ENCODE measurements around the gene UCP2.
"Not testable (repeated sequence)": the region's sequence is repeated elsewhere in the genome, so short reads cannot be mapped to it uniquely, and the experiment has no call there.

Gene UCP2

GRCh38 chr11:73939096-73939495 lies 43.5 kb downstream of the UCP2 start:
- no peak overlapping the region for H3K4me3 ChIP-seq (ENCODE audit: low read depth, low read length)

DNA sequence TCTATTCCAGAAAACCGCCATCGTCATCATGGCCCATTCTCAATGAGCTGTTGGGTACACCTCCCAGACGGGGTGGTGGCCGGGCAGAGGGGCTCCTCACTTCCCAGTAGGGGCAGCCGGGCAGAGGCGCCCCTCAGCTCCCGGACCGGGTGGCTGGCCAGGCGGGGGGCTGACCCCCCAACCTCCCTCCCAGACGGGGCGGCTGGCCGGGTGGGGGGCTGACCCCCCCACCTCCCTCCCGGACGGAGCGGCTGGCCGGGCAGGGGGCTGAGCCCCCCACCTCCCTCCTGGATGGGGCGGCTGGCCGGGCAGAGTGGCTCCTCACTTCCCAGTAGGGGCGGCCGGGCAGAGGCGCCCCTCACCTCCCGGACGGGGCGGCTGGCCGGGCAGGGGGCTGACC lies 46.6 kb downstream of the UCP2 start:
- not testable (repeated sequence) for H3K36me3 ChIP-seq (ENCODE audit: control insufficient read depth, insufficient read depth, low read length); H3K4me3 ChIP-seq (ENCODE audit: low read depth, low read length); H3K4me1 ChIP-seq (ENCODE audit: control insufficient read depth, insufficient read depth, low read length); H3K9me3 ChIP-seq (ENCODE audit: control insufficient read depth, insufficient read depth, low read length); H3K27me3 ChIP-seq (ENCODE audit: control insufficient read depth, insufficient read depth, low read length); H3K9ac ChIP-seq (ENCODE audit: low read depth, low read length)

More at GRCh38 chr11:73939096-73939495, 43.5 kb downstream of the UCP2 start:
- Histone ChIP-seq H3K27me3 (ENCODE audit: control insufficient read depth, insufficient read depth, low read length) (no peaks in the 10 kb centered on the region), H3K9me3 (ENCODE audit: control insufficient read depth, insufficient read depth, low read length) (no peaks in the 10 kb centered on the region), H3K9ac (ENCODE audit: low read depth, low read length) (no peak overlapping the region), H3K4me1 (ENCODE audit: control insufficient read depth, insufficient read depth, low read length) (no peaks in the 10 kb centered on the region), H3K36me3 (ENCODE audit: control insufficient read depth, insufficient read depth, low read length) (peaks cover 2% of the 10 kb centered on the region)

DNA sequence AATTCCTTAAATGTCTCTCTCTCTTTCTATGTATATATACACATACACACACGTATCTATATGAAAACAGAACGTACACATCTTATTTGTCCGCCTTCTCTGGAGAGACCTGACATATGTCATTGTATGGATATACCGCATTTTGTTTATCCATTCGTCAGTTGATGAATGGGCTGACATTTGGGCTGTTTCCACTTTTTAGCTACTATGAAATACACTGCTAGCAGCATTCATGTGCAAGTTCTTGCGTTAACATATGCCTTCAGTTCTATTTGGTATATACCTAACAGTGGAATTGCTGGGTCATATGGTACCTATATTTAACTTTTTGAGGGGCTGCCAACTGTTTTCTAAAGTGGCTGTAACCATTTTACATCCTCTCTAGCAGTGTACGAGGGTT lies 49.9 kb downstream of the UCP2 start:
- no peak overlapping the region for H3K9ac ChIP-seq (ENCODE audit: low read depth, low read length)

GRCh38 chr11:73931951-73932350 lies 50.7 kb downstream of the UCP2 start:
- no peaks in the 10 kb centered on the region for H3K4me1 ChIP-seq (ENCODE audit: control insufficient read depth, insufficient read depth, low read length)
- no peaks in the 10 kb centered on the region for H3K9me3 ChIP-seq (ENCODE audit: control insufficient read depth, insufficient read depth, low read length)
- H3K4me3 ChIP-seq (ENCODE audit: low read depth, low read length), result no peak overlapping the region
- peaks cover 6% of the 10 kb centered on the region for H3K36me3 ChIP-seq (ENCODE audit: control insufficient read depth, insufficient read depth, low read length)
- no peaks in the 10 kb centered on the region for H3K27me3 ChIP-seq (ENCODE audit: control insufficient read depth, insufficient read depth, low read length)
- H3K9ac ChIP-seq (ENCODE audit: low read depth, low read length), result no peak overlapping the region

More for the DNA sequence above, 49.9 kb downstream of the UCP2 start:
- peaks cover 2% of the 10 kb centered on the region for H3K36me3 ChIP-seq (ENCODE audit: control insufficient read depth, insufficient read depth, low read length)
- H3K9me3 ChIP-seq (ENCODE audit: control insufficient read depth, insufficient read depth, low read length), result no peaks in the 10 kb centered on the region
- no peaks in the 10 kb centered on the region for H3K27me3 ChIP-seq (ENCODE audit: control insufficient read depth, insufficient read depth, low read length)
- no peak overlapping the region for H3K4me3 ChIP-seq (ENCODE audit: low read depth, low read length)
- no peaks in the 10 kb centered on the region for H3K4me1 ChIP-seq (ENCODE audit: control insufficient read depth, insufficient read depth, low read length)

DNA sequence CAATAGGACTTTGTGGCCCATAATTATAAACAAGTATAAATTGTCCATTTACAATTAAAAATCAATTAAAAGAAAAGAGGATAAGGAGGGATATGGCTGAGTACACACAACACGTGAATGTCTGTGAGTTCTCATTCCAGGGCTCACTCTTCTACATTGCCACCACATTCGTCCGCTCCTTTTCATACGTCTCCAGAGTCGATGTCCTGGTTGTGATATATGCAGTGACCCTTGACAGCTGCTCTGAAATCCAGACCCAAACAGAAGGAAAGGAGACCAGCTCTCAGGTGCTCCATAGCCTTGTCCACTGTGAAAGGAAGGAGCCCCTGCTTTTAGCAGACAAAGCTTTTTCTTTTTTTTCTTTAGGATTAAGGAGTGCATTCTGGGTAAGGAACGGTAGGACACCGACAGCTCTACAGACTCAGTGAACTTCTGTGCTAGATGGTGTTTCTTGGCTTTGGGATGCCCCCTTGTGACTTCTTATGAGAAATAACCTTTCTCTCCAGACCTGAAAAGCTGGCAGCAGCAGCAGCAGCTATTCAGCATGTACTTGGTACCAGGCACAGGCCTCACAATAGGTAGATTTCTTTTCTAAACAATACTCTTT lies 51.5 kb downstream of the UCP2 start:
- H3K4me1 ChIP-seq (ENCODE audit: control insufficient read depth, insufficient read depth, low read length), result no peaks in the 10 kb centered on the region
- H3K36me3 ChIP-seq (ENCODE audit: control insufficient read depth, insufficient read depth, low read length), result peaks cover 6% of the 10 kb centered on the region
- no peak overlapping the region for H3K4me3 ChIP-seq (ENCODE audit: low read depth, low read length)
- H3K27me3 ChIP-seq (ENCODE audit: control insufficient read depth, insufficient read depth, low read length), result no peaks in the 10 kb centered on the region
- no peak overlapping the region for H3K9ac ChIP-seq (ENCODE audit: low read depth, low read length)
- no peaks in the 10 kb centered on the region for H3K9me3 ChIP-seq (ENCODE audit: control insufficient read depth, insufficient read depth, low read length)

GRCh38 chr11:73929388-73929787 lies 53.3 kb downstream of the UCP2 start:
- H3K27me3 ChIP-seq (ENCODE audit: control insufficient read depth, insufficient read depth, low read length), result no peaks in the 10 kb centered on the region
- no peak overlapping the region for H3K9ac ChIP-seq (ENCODE audit: low read depth, low read length)
- H3K36me3 ChIP-seq (ENCODE audit: control insufficient read depth, insufficient read depth, low read length), result peaks cover 8% of the 10 kb centered on the region
- H3K9me3 ChIP-seq (ENCODE audit: control insufficient read depth, insufficient read depth, low read length), result no peaks in the 10 kb centered on the region
- no peak overlapping the region for H3K4me3 ChIP-seq (ENCODE audit: low read depth, low read length)
- no peaks in the 10 kb centered on the region for H3K4me1 ChIP-seq (ENCODE audit: control insufficient read depth, insufficient read depth, low read length)
